Left colon (tissue), 2 donors: Measurements from ENCODE around the gene FFAR1. TPM values are rescaled to one million over a fixed set of nuclear protein-coding genes. Genes with fewer than 3 reads are reported as not detected.

Source experiments
- ATAC-seq: fragments of 200-7000 bp; cut with Tn5 transposase; one replicate; pipeline ENCODE4 v1.9.1; 2020; ENCODE audit warnings: mild to moderate bottlenecking, moderate library complexity
- DNase-seq, 2 donors: peaks; one replicate each; pipeline ENCODE4 v3.0.0-alpha.2; 2020
- intact Hi-C, 2 donors: fragments of 100-400 bp; cut with DNase I in 1 of 2; cut with micrococcal nuclease in 1 of 2; formaldehyde crosslinking; loops; one replicate each; pipeline versions ENCODE4 v1.11.2 to v1.14.0; 2022; cut with DNase I, micrococcal nuclease
- total RNA-seq, 2 donors: library from RNA; stranded (reverse); fragmentation: NEBNext Ultra II Directional; extraction: Animal tissue kit (Norgen Biotek cat#: 25700); gene quantifications; one replicate each; pipeline ENCODE4 v1.2.1, GENCODE V29; 2021
- donor health status: DM: no; HTN: no; CAD: no.
- donor health status: DM: yes; HTN: yes; CAD: no.

Gene FFAR1
- total RNA-seq, 2 donors from 2014 or later: 0.11 TPM; not detected in 1

- intact Hi-C loops: no loop called here
- ATAC-seq (no peak), DNase-seq (no peak)
Observed at GRCh38 chr19:35313587-35313986, 34.1 kb upstream of the FFAR1 start.

GRCh38 chr19:35314031-35314430, 33.7 kb upstream of the FFAR1 start:
- intact Hi-C loops: no loop called here
- DNase-seq (no peak), ATAC-seq (no peak)

- DNase-seq (no peak), ATAC-seq (no peak)
- intact Hi-C loops: no loop called here
Observed at GRCh38 chr19:35314858-35315470, 32.7 kb upstream of the FFAR1 start.

GRCh38 chr19:35315883-35316282, 31.8 kb upstream of the FFAR1 start:
- intact Hi-C loops: no loop called here
- DNase-seq (no peak), ATAC-seq (no peak)

- intact Hi-C loops: no loop called here
- no peak for ATAC-seq
- DNase-seq: no peak
Observed at GRCh38 chr19:35316560-35316959, 31.1 kb upstream of the FFAR1 start.

- ATAC-seq: no peak
- intact Hi-C loops: no loop called here
- no peak for DNase-seq
Observed at GRCh38 chr19:35317464-35318043, 30.1 kb upstream of the FFAR1 start.

- ATAC-seq: no peak
- peak in 1 of 2 donors; percentile 36 for DNase-seq
- intact Hi-C loops: no loop called here
Observed at GRCh38 chr19:35318679-35319448, 28.8 kb upstream of the FFAR1 start.

- ATAC-seq: no peak
- intact Hi-C loops: no loop called here
- no peak for DNase-seq
Observed at GRCh38 chr19:35320065-35320713, 27.5 kb upstream of the FFAR1 start.

GRCh38 chr19:35321291-35321690, 26.4 kb upstream of the FFAR1 start:
- DNase-seq (no peak), ATAC-seq (no peak)
- intact Hi-C loops: no loop called here

- no peak for DNase-seq
Observed at GRCh38 chr19:35322014-35322413, 25.7 kb upstream of the FFAR1 start.

GRCh38 chr19:35327642-35328041, 20.1 kb upstream of the FFAR1 start:
- intact Hi-C loops: no loop called here
- ATAC-seq: no peak
- DNase-seq: no peak

More at GRCh38 chr19:35322014-35322413, 25.7 kb upstream of the FFAR1 start:
- intact Hi-C loops: no loop called here
- ATAC-seq: no peak

- intact Hi-C loops: no loop called here
- no peak for ATAC-seq
Observed at GRCh38 chr19:35328851-35329285, 18.8 kb upstream of the FFAR1 start, which contains the start of gene CD22. Gene CD22 (plus strand): TSS chr19:35329187. CDS start chr19:35332041, 2,854 bp downstream.

GRCh38 chr19:35329323-35329722, 18.4 kb upstream of the FFAR1 start:
- DNase-seq (no peak), ATAC-seq (no peak)
- intact Hi-C loops: no loop called here

More at GRCh38 chr19:35328851-35329285, 18.8 kb upstream of the FFAR1 start, which contains the start of gene CD22:
- peak in 1 of 2 donors; percentile 35 for DNase-seq

- DNase-seq (peak in 1 of 2 donors; percentile 33), ATAC-seq (no peak)
Observed at GRCh38 chr19:35330475-35330874, 17.2 kb upstream of the FFAR1 start.

GRCh38 chr19:35331551-35332214, 16.0 kb upstream of the FFAR1 start:
- intact Hi-C loops: no loop called here
- ATAC-seq: no peak
- no peak for DNase-seq

More at GRCh38 chr19:35330475-35330874, 17.2 kb upstream of the FFAR1 start:
- intact Hi-C loops: no loop called here

GRCh38 chr19:35332817-35333216, 14.9 kb upstream of the FFAR1 start:
- intact Hi-C loops: no loop called here
- no peak for DNase-seq
- ATAC-seq: no peak

GRCh38 chr19:35334144-35334753, 13.5 kb upstream of the FFAR1 start:
- ATAC-seq (no peak), DNase-seq (no peak)
- intact Hi-C loops: no loop called here

- intact Hi-C loops: no loop called here
- ATAC-seq (no peak), DNase-seq (no peak)
Observed at GRCh38 chr19:35336166-35336955, 11.3 kb upstream of the FFAR1 start.
